HepG2 (cell line): ENCODE results near the gene NEU1. TPM values are rescaled to one million over a fixed set of nuclear protein-coding genes. Genes with fewer than 3 reads are reported as not detected.
A peak's percentile ranks its signal among the peaks of the same experiment; 100 is the strongest.

Experiments
- HHEX ChIP-seq: IDR thresholded peaks from 2 replicates; pipeline ENCODE4 v1.6.1; 2016; ENCODE audit warnings: control low read depth
- KAT2B ChIP-seq: fragments of 150-350 bp; IDR thresholded peaks from 2 replicates; pipeline ENCODE4 v1.6.1; 2014; ENCODE audit warnings: low read depth, low read length, borderline replicate concordance
- MED8 ChIP-seq: sonication (generic); formaldehyde crosslinking; IDR thresholded peaks from 2 replicates; pipeline ENCODE4 v1.8.1; 2023; ENCODE audit warnings: mild to moderate bottlenecking, missing genetic modification reagents; ENCODE audit not compliant: insufficient replicate concordance
- MEIS2 ChIP-seq: sonication (generic); formaldehyde crosslinking; IDR thresholded peaks from 2 replicates; pipeline ENCODE4 v1.9.0; 2021; ENCODE audit warnings: mild to moderate bottlenecking, missing genetic modification reagents
- MLLT10 ChIP-seq: sonication (generic); formaldehyde crosslinking; IDR thresholded peaks from 2 replicates; pipeline ENCODE4 v1.4.0; 2020; ENCODE audit warnings: missing genetic modification reagents
- NFKBIZ ChIP-seq: IDR thresholded peaks from 2 replicates; pipeline ENCODE4 v1.6.1; 2018; ENCODE audit warnings: missing genetic modification reagents, missing compliant biosample characterization
- NR2F1 ChIP-seq, 2 experiments: fragments of 450-650 bp in 1 of 2; formaldehyde crosslinking in 1 of 2; IDR thresholded peaks; 2 replicates each; pipeline versions ENCODE4 v1.5.0 to v1.6.1; 2016 to 2020; ENCODE audit warnings: mild to moderate bottlenecking in 1 of 2, missing compliant biosample characterization in 1 of 2, missing genetic modification reagents in 1 of 2, moderate library complexity in 1 of 2
- PHF8 ChIP-seq: sonication (generic); formaldehyde crosslinking; IDR thresholded peaks from 2 replicates; pipeline ENCODE4 v1.5.0; 2020; ENCODE audit warnings: missing genetic modification reagents
- SOX5 ChIP-seq: IDR thresholded peaks from 2 replicates; pipeline ENCODE4 v1.6.1; 2016; ENCODE audit warnings: borderline replicate concordance
- SOX6 ChIP-seq, 2 experiments: fragments of 450-650 bp in 1 of 2; sonication (generic) in 1 of 2; formaldehyde crosslinking in 1 of 2; IDR thresholded peaks; 2 replicates each; pipeline versions ENCODE4 v1.4.0 to v1.6.1; 2017 to 2020; ENCODE audit warnings: antibody characterized with exemption in 1 of 2, mild to moderate bottlenecking in 1 of 2, missing genetic modification reagents in 1 of 2
- SSRP1 ChIP-seq: IDR thresholded peaks from 2 replicates; pipeline ENCODE4 v1.6.1; 2016; ENCODE audit warnings: control low read depth
- TBL1XR1 ChIP-seq: fragments of 150-350 bp; IDR thresholded peaks from 2 replicates; pipeline ENCODE4 v1.6.1; 2014; ENCODE audit warnings: borderline replicate concordance, low read length; ENCODE audit not compliant: partially characterized antibody
- XRCC5 ChIP-seq: fragments of 200-400 bp; formaldehyde crosslinking; optimal IDR thresholded peaks from 2 replicates; pipeline ENCODE3; 2017; ENCODE audit warnings: mild to moderate bottlenecking, low read length
- ZMYM4 ChIP-seq: sonication (generic); formaldehyde crosslinking; IDR thresholded peaks from 2 replicates; pipeline ENCODE4 v1.8.1; 2023; ENCODE audit warnings: mild to moderate bottlenecking, missing genetic modification reagents
- ZNF124 ChIP-seq: sonication (generic); formaldehyde crosslinking; IDR thresholded peaks from 2 replicates; pipeline ENCODE4 v1.4.0; 2020; ENCODE audit warnings: missing genetic modification reagents
- ZNF138 ChIP-seq: sonication (generic); formaldehyde crosslinking; IDR thresholded peaks from 2 replicates; pipeline ENCODE4 v1.5.0; 2020; ENCODE audit warnings: mild to moderate bottlenecking, low read depth, missing genetic modification reagents
- ZNF143 ChIP-seq: sonication (generic); formaldehyde crosslinking; IDR thresholded peaks from 2 replicates; pipeline ENCODE4 v1.4.0; 2020; ENCODE audit warnings: missing genetic modification reagents
- ZNF432 ChIP-seq: sonication (generic); formaldehyde crosslinking; IDR thresholded peaks from 2 replicates; pipeline ENCODE4 v1.5.0; 2020; ENCODE audit warnings: missing genetic modification reagents, mild to moderate bottlenecking, borderline replicate concordance
- ZNF576 ChIP-seq: sonication (generic); formaldehyde crosslinking; IDR thresholded peaks from 2 replicates; pipeline ENCODE4 v1.4.0; 2020; ENCODE audit warnings: mild to moderate bottlenecking, missing genetic modification reagents
- ZNF776 ChIP-seq: sonication (generic); formaldehyde crosslinking; IDR thresholded peaks from 2 replicates; pipeline ENCODE4 v1.4.0; 2020; ENCODE audit warnings: mild to moderate bottlenecking, missing genetic modification reagents
- ZSCAN9 ChIP-seq: IDR thresholded peaks from 2 replicates; pipeline ENCODE4 v1.6.1; 2016; ENCODE audit warnings: borderline replicate concordance
- polyA plus RNA-seq, 8 experiments: library from polyadenylated mRNA; depleted of rRNA in 3 of 8; stranded (reverse) in 7 of 8; unstranded in 1 of 8; fragments of >200 nt; fragmentation: Illumina TruSeq in 4 of 8; extraction: Trizol in 4 of 8; gene quantifications; 2 replicates each; pipeline versions ENCODE4 v1.2.1 to v1.2.3, GENCODE V29; 2011 to 2016; ENCODE audit warnings: low read depth in 4 of 8, missing spikeins in 1 of 8, mixed read lengths in 1 of 8; ENCODE audit not compliant: insufficient read depth in 1 of 8
- total RNA-seq, 5 experiments: library from RNA; depleted of rRNA; stranded (reverse); fragments of >200 nt; fragmentation: Illumina TruSeq; extraction: Trizol; gene quantifications; 2 replicates each; pipeline ENCODE4 v1.2.3, GENCODE V29; 2016; ENCODE audit warnings: low read depth in 1 of 5
- TF ChIP-seq, protein P1 (sequence below): sonication (generic); formaldehyde crosslinking; IDR thresholded peaks from 2 replicates; pipeline ENCODE4 v1.5.1; 2020; ENCODE audit warnings: mild to moderate bottlenecking, missing genetic modification reagents, borderline replicate concordance
- TF ChIP-seq, protein P2 (sequence below), 2 experiments: fragments of 450-650 bp in 1 of 2; sonication (generic) in 1 of 2; formaldehyde crosslinking; IDR thresholded peaks; 2 replicates each; pipeline versions ENCODE4 v1.5.0 to v1.8.0; 2020 to 2022; ENCODE audit warnings: mild to moderate bottlenecking in 1 of 2, missing genetic modification reagents in 1 of 2
- TF ChIP-seq, protein P3 (sequence below): sonication (generic); formaldehyde crosslinking; IDR thresholded peaks from 2 replicates; pipeline ENCODE4 v1.5.0; 2020; ENCODE audit warnings: missing genetic modification reagents

Gene NEU1
- total and polyA plus RNA-seq, 2 of the 13 experiments (the other 11 are each of a cell fraction or from before 2014, with no cell fraction given): 215 to 297 TPM

DNA sequence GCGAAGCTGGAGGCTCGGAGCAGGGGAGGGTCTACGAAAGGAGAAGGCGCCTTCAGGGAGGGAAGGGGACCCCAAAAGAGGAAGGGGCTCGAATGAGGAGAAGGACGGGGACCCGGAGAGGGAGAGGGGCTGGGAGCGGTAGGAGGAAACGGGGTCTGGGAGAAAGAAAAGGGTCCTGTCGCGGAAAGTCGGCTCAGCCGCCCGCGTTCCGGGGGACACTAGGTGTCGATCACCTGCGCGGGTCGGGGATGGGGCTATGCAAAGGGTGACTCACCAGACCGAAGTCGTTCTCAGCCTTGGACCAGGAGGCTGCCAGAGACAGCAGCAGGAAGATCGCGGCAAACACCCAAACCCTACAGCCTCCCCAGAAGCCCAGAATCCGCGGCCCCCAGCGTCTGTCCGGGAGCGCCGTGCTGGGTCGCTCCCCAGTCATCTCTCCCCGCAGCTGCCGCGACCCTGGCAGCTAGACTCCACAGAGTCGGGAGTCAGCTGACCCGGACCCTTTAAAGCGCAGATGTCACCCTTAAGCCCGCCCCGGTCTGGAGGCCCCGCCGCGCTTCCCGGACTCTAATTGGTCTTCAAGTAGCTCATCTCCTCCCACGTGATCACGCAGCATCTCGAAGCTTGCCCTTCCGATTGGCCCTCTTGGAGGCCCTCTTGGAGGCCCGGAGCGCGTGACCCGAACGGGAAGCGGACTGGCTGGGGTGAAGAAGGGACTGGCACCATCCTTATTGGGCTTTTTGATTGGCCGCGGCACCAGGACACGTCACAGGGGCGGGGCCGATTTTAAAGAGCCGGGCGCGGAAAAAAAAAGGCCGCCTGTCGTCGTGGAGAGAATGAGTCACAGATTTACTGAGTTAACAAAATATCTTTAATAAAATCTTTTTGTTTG is at the start of gene NEU1 (continued):
- TF ChIP-seq MLLT10 (CRISPR knock-in tag) (no peak; the same call in 1 of the 2 replicates), SSRP1 (no peak), XRCC5 (peak; percentile 33), KAT2B (no peak), ZNF776 (CRISPR knock-in tag) (no peak), ZNF124 (peak; percentile 75; the same call in 1 of the 2 replicates), ZNF143 (peak; percentile 59; the same call in 1 of the 2 replicates), ZNF576 (CRISPR knock-in tag) (no peak), PHF8 (peak; percentile 86), SOX5 (CRISPR knock-in tag) (peak; percentile 57; the same call in 1 of the 2 replicates), MED8 (CRISPR knock-in tag) (peak; percentile 8), SOX6 (IDR thresholded peaks at IDR 0.05) (no peak), SOX6 (CRISPR knock-in tag; IDR thresholded peaks at IDR 0.05) (peak; percentile 51; the same call in 1 of the 2 replicates), TBL1XR1 (no peak), ZNF138 (CRISPR knock-in tag) (no peak), ZNF432 (CRISPR knock-in tag) (no peak), ZSCAN9 (peak; percentile 94), ZMYM4 (CRISPR knock-in tag) (peak; percentile 100), HHEX (CRISPR knock-in tag) (0 out of 2 replicates have a peak, but pooled peaks have one; percentile 3), MEIS2 (CRISPR knock-in tag) (peak; percentile 71; the same call in 1 of the 2 replicates), NR2F1 (CRISPR knock-in tag; IDR thresholded peaks at IDR 0.05) (0 out of 4 replicates have a peak, but pooled peaks of 1 of the 2 experiments have one; percentile 53), NFKBIZ (CRISPR knock-in tag) (no peak; the same call in 1 of the 2 replicates)
- TF ChIP-seq, protein P1, sequence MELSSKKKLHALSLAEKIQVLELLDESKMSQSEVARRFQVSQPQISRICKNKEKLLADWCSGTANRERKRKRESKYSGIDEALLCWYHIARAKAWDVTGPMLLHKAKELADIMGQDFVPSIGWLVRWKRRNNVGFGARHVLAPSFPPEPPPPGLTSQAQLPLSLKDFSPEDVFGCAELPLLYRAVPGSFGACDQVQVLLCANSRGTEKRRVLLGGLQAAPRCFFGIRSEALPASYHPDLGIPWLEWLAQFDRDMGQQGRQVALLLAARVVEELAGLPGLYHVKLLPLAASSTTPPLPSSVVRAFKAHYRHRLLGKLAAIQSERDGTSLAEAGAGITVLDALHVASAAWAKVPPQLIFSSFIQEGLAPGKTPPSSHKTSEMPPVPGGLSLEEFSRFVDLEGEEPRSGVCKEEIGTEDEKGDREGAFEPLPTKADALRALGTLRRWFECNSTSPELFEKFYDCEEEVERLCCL (CRISPR knock-in tag): 0 out of 2 replicates have a peak, but pooled peaks have one; percentile 66
- TF ChIP-seq, protein P2, sequence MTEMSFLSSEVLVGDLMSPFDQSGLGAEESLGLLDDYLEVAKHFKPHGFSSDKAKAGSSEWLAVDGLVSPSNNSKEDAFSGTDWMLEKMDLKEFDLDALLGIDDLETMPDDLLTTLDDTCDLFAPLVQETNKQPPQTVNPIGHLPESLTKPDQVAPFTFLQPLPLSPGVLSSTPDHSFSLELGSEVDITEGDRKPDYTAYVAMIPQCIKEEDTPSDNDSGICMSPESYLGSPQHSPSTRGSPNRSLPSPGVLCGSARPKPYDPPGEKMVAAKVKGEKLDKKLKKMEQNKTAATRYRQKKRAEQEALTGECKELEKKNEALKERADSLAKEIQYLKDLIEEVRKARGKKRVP (CRISPR knock-in tag; IDR thresholded peaks at IDR 0.05): peak in 1 of 2 experiments; percentile 66; a peak in 1 of 4 replicates
- TF ChIP-seq, protein P3, sequence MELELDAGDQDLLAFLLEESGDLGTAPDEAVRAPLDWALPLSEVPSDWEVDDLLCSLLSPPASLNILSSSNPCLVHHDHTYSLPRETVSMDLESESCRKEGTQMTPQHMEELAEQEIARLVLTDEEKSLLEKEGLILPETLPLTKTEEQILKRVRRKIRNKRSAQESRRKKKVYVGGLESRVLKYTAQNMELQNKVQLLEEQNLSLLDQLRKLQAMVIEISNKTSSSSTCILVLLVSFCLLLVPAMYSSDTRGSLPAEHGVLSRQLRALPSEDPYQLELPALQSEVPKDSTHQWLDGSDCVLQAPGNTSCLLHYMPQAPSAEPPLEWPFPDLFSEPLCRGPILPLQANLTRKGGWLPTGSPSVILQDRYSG (CRISPR knock-in tag): 0 out of 2 replicates have a peak, but pooled peaks have one; percentile 43
